ENCODE measurements around the gene TEAD1.

The TEAD1 gene

DNA sequence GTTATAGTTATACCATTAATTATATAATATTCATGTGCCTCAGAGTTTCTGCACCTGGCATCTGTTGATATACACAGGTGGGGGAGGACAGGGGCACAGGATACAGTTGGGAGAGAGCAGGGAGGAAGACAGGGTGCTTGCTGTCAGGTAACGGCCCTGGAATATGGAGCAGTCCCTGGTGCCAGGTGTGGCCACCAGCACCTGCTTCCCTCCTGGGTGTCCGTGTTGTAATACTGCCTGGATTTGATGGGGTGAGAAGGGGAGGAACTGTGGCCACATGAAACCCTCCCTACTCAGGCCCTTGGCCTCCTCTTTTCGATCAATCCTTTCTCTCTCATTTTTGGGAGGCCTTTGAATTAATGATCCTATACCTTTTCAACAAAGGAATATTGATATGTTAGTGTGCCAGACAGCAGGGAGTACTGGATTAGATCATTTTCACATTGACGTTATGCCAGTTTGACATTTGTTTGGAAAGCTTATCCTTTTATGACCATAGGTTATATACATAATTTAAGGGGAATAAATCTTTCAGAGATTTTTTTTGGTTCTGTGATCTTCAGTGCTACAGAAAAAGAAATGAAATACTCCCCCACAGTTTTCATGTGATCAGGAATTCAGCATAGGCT lies 88.6 kb downstream of the TEAD1 start:
- H3K27me3 ChIP-seq (replicated peaks; ENCODE audit: insufficient read depth, low read length) = no peaks in the 10 kb centered on the region
- no peaks in the 10 kb centered on the region for H3K9me3 ChIP-seq (replicated peaks; ENCODE audit: insufficient read depth, low read length)
- H3K4me3 ChIP-seq (ENCODE audit: low read length) = no peak overlapping the region
- H3K36me3 ChIP-seq (replicated peaks; ENCODE audit: insufficient read depth, low read length) = no peaks in the 10 kb centered on the region
- H3K27ac ChIP-seq (ENCODE audit: low read length) = no peak overlapping the region
- no peak overlapping the region for H3K4me2 ChIP-seq (ENCODE audit: low read depth, low read length)
- no peaks in the 10 kb centered on the region for H3F3A ChIP-seq (ENCODE audit: insufficient read depth, low read length)
- TF ChIP-seq CTCF (IDR thresholded peaks at IDR 0.05; ENCODE audit: low read length) = no peak
- TF ChIP-seq EZH2phosphoT487 (IDR thresholded peaks at IDR 0.05; ENCODE audit: low read length) = no peak
- TF ChIP-seq EZH2 (optimal IDR thresholded peaks at IDR 0.05; ENCODE audit: low read depth, low read length) = no peak
- H2AFZ ChIP-seq (ENCODE audit: low read length) = no peak overlapping the region
- no peaks in the 10 kb centered on the region for H4K20me1 ChIP-seq (ENCODE audit: insufficient read depth, low read length)
- no peak overlapping the region for H3K9ac ChIP-seq (ENCODE audit: low read length)
- H3K79me2 ChIP-seq (ENCODE audit: low read length) = peaks cover 76% of the 10 kb centered on the region
- no peaks in the 10 kb centered on the region for H3K4me1 ChIP-seq (ENCODE audit: low read length)
- DNase-seq = no peak
- H3K9me2 ChIP-seq (replicated peaks; ENCODE audit: insufficient read depth, low read length) = no peaks in the 10 kb centered on the region

- no peaks in the 10 kb centered on the region for H3K27me3 ChIP-seq (replicated peaks; ENCODE audit: insufficient read depth, low read length)
- no peaks in the 10 kb centered on the region for H3K4me1 ChIP-seq (ENCODE audit: low read length)
- H3K9me2 ChIP-seq (replicated peaks; ENCODE audit: insufficient read depth, low read length) = no peaks in the 10 kb centered on the region
- no peak overlapping the region for H2AFZ ChIP-seq (ENCODE audit: low read length)
- H3F3A ChIP-seq (ENCODE audit: insufficient read depth, low read length) = no peaks in the 10 kb centered on the region
- TF ChIP-seq EZH2phosphoT487 (IDR thresholded peaks at IDR 0.05; ENCODE audit: low read length) (no peak), CTCF (IDR thresholded peaks at IDR 0.05; ENCODE audit: low read length) (no peak), EZH2 (optimal IDR thresholded peaks at IDR 0.05; ENCODE audit: low read depth, low read length) (no peak)
- no peak for DNase-seq
- H4K20me1 ChIP-seq (ENCODE audit: insufficient read depth, low read length) = no peaks in the 10 kb centered on the region
- H3K27ac ChIP-seq (ENCODE audit: low read length) = no peak overlapping the region
- H3K4me2 ChIP-seq (ENCODE audit: low read depth, low read length) = no peak overlapping the region
- H3K9me3 ChIP-seq (replicated peaks; ENCODE audit: insufficient read depth, low read length) = no peaks in the 10 kb centered on the region
- H3K36me3 ChIP-seq (replicated peaks; ENCODE audit: insufficient read depth, low read length) = no peaks in the 10 kb centered on the region
- H3K9ac ChIP-seq (ENCODE audit: low read length) = no peak overlapping the region
- no peak overlapping the region for H3K4me3 ChIP-seq (ENCODE audit: low read length)
- H3K79me2 ChIP-seq (ENCODE audit: low read length) = peaks cover 79% of the 10 kb centered on the region
Measured at GRCh38 chr11:12764187-12764914, 90.1 kb downstream of the TEAD1 start.

DNA sequence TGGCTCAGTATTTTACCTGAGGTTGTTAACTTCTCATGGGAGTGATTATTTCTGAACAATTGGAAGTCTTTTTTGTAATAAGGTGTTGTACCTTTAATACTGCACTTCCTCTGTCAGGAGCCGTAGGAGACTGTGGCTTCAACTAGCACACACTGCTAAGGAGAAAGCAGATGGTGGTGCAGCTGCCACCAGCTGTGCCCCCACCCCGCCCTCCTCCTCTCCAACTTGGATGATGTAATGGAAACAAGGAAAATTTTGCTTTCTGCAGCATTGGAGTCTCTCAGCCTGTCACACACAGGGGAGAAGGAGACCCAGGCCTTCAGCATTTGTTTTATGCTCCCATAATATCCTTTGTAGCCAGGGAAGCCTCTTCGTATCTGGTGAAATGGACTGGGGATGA lies 91.2 kb downstream of the TEAD1 start:
- no peaks in the 10 kb centered on the region for H3K27me3 ChIP-seq (replicated peaks; ENCODE audit: insufficient read depth, low read length)
- no peak for DNase-seq
- H3K9ac ChIP-seq (ENCODE audit: low read length) = no peak overlapping the region
- no peak overlapping the region for H3K4me2 ChIP-seq (ENCODE audit: low read depth, low read length)
- TF ChIP-seq EZH2phosphoT487 (IDR thresholded peaks at IDR 0.05; ENCODE audit: low read length) (no peak), EZH2 (optimal IDR thresholded peaks at IDR 0.05; ENCODE audit: low read depth, low read length) (no peak), CTCF (IDR thresholded peaks at IDR 0.05; ENCODE audit: low read length) (no peak)
- no peak overlapping the region for H3K27ac ChIP-seq (ENCODE audit: low read length)
- peaks cover 78% of the 10 kb centered on the region for H3K79me2 ChIP-seq (ENCODE audit: low read length)
- H3K9me2 ChIP-seq (replicated peaks; ENCODE audit: insufficient read depth, low read length) = no peaks in the 10 kb centered on the region
- H3K4me3 ChIP-seq (ENCODE audit: low read length) = no peak overlapping the region
- no peaks in the 10 kb centered on the region for H3K9me3 ChIP-seq (replicated peaks; ENCODE audit: insufficient read depth, low read length)
- no peaks in the 10 kb centered on the region for H4K20me1 ChIP-seq (ENCODE audit: insufficient read depth, low read length)
- H3K4me1 ChIP-seq (ENCODE audit: low read length) = no peaks in the 10 kb centered on the region
- H3K36me3 ChIP-seq (replicated peaks; ENCODE audit: insufficient read depth, low read length) = no peaks in the 10 kb centered on the region
- H2AFZ ChIP-seq (ENCODE audit: low read length) = no peak overlapping the region
- no peaks in the 10 kb centered on the region for H3F3A ChIP-seq (ENCODE audit: insufficient read depth, low read length)
